ENCODE results near the gene KCNIP4.

The KCNIP4 gene

DNA sequence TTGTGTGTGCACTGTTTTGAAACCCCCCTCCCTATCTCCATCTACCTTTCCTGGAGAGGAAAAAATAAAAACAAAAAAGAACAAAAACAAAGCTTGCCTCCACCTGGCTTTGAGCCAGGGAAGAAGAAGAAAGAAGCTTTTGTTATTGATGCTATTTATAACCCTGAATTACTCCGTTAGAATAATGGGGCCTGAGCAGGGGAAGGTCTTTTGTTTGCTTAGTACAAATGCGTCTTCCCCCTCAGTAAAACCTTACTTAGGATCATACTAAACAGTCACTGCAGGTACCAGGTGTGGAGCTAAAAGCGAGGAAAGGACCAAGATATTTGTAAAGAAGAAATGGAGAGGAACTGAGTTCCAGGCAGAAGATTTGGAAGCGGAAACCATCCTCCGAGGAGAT, 352.1 kb downstream of the KCNIP4 start:
- DNase-seq (ENCODE audit: low read depth in 1 of 2, low spot score in 1 of 2), result no peak

DNA sequence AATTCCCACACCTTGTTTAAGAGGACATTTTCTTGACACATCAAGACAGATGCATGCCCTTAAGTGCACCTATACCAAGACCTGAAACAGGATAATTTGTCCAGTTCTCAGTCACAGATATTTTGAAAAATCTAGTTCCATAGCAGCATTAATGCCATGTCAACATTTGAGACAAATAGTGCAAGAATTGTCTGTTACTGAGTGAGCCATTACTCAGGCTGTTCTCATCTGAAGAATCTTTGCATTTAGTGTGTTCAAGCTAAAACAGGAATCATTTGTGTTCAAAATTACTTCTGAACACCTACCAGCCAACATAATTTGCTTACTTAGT, 354.9 kb downstream of the KCNIP4 start:
- DNase-seq (ENCODE audit: low read depth in 1 of 2, low spot score in 1 of 2), result no peak

DNA sequence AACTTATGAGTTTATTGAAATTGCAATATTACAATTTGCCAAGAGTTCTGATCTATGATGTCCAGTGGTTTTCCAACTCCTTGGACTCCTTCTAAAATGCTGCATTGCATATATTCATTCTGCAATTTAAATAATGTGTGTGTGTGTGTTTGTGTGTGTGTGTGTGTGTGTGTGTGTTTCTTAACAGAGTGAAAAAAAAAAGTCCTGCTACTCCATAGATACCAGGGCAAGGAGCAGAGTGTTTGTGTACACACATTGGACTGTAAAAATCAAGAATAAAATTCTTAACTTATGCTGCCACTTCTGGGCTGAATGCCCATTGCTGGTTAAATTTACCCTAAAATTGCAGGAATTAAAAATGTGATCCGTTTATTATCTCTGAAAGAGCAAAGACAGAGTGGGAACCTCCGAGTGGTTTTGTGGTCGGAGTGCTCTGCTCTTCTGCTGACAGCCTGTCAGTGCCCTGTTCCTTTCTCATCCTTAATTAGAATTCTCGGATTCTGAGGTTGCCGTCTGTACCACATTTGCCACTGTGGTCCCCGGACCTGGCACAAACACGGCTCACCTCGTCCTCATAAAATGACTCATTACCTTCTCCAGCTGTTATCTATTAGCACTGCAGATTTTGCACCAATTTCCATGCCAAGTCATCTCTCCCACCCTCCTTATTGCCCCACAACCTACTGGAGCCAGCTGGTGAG, 355.5 kb downstream of the KCNIP4 start:
- DNase-seq (ENCODE audit: low read depth in 1 of 2, low spot score in 1 of 2), result no peak

DNA sequence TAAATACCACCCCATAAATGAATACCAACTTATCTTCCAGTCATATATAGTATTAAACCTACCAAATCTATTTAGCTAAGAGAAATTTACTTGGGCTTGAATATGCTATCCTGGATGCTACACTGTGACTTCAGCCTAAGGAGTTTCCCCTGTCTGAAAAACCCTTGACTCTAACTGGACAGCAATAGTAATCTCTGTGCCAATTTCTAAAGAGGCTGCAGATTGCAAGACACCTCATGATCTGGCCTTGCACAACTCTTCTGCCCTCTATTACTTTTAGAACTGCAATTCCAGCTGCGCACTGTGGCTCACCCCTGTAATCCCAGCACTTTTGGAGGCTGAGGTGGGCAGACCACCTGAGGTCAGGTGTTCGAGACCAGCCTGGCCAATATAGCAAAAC, 371.5 kb downstream of the KCNIP4 start:
- no peak for DNase-seq (ENCODE audit: low read depth in 1 of 2, low spot score in 1 of 2)

DNA sequence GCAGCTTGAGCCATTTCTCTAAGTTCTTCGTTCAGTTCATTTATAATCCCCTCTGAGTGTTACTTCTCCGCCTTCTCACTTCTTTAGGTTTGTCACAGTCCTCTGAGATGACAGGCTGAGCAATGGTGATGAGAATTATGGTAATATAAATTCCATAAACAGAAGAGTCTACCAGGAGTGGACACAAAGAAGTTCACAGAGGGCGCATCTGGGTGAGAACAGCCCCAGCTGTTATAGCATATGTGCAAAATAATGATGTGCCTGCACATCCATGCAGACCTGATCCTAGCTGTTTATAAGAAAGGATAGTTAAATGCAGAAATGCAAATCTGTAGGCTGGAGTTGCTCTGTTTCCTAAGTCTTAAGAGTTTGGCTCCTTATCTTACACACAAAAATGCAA, 377.5 kb downstream of the KCNIP4 start:
- DNase-seq (ENCODE audit: low read depth in 1 of 2, low spot score in 1 of 2), result no peak

DNA sequence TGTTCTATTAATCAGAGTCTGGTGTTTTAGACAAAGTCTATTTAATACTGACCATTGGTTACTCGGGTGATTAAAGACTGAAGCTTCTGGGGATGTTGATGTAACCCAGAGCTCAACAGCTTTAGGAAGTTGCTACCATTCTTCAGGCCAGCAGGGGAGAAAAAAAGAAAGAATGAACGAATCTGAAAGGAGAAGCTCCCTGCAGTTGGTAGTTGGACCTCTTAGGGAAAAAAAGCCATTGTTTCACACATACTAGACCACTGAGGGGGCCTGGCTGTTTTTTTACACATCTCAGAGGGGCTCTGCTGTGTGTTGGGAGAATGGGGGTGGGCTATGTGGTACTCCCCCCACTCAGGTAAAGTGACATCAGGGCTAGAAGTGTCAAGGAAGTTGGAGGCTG, 378.9 kb downstream of the KCNIP4 start:
- no peak for DNase-seq (ENCODE audit: low read depth in 1 of 2, low spot score in 1 of 2)

DNA sequence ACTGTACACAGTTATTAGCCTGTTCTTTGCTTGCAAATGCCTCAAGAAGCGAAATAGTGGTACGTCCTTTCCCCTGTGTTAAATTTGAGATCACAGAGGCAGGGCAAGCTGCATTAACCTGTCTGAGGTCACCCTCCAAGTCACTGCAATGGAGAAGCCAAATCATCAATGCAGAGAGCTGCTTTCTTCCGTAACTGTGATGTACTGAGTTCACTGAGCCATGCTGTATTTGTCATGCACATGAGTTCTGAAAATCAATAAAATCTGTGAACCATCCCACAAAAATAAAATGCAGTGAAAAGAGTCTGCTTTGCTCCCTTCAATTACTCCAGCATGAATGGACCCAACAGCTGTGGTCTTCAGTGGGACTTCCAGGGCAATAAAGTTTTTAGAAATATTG, 393.5 kb downstream of the KCNIP4 start:
- DNase-seq (ENCODE audit: low read depth in 1 of 2, low spot score in 1 of 2), result no peak

DNA sequence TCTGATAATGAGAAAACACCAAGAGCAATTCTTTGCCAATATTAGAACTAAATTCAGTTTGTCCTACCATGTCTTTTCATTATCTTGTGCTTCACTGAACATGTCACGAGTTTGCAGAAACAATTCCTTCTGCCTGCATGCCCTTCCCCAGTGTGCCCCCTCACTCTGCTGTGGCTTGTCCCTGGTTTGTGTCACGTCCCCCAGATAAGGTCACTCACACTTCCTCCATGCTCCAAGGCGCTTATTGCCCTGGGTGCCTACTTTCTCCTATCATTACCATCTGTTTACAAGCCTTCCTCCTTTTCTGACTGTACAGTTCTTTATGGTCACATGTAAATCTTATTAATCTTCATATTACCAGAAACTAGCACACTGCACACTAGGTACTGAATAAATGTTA, 394.1 kb downstream of the KCNIP4 start:
- no peak for DNase-seq (ENCODE audit: low read depth in 1 of 2, low spot score in 1 of 2)

DNA sequence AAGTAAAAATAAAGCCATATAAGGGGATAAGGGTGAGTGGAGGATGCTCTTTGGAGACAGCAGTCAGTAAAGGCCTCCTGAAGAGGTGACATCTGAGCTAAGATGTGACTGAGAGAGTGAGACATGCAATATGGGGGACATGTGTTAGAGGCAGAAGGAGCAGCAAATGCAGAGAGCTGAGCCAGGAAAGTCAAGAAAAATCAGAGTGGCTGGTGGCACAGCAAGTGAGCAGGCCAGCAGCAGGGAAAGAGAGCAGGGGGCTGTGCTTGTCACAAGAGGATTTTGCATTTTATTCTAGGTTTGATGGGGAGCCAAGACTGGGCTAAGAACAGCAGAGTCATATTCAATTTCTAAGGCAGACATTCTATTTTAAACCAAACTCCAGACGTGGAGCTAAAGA, 394.5 kb downstream of the KCNIP4 start:
- no peak for DNase-seq (ENCODE audit: low read depth in 1 of 2, low spot score in 1 of 2)

DNA sequence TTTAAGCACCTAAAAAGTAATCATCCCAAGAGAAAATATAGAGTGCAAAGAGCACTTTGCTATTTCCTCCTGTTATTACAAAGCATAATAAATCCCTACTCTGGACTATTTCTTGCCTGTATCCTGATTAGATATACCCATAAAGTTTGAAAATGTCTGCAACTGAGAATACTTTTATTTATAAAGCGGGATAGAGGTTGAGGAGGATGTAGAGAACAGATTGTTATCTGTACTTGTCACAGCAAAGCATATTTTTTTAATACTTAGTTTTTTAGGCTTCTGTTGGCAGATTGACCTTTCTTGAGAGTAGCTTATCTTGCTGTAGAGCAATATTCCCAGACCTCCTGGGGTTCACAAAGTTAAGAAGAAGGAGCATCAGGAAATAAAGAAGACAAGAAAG, 396.1 kb downstream of the KCNIP4 start:
- no peak for DNase-seq (ENCODE audit: low read depth in 1 of 2, low spot score in 1 of 2)

DNA sequence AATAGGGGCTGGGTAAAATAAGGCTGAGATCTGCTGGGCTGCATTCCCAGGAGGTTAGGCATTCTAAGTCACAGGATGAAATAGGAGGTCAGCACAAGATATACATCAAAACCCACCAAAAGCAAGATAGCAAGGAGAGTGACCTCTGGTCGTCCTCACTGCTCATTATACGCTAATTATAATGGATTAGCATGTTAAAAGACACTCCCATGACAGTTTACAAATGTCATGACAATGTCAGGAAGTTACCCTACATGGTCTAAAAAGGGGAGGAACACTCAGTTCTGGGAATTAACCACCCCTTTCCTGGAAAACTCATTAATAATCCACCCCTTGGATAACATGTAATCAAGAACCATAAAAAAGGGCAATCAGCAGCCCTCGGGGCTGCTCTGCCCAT, 403.6 kb downstream of the KCNIP4 start:
- DNase-seq (ENCODE audit: low read depth in 1 of 2, low spot score in 1 of 2), result no peak

DNA sequence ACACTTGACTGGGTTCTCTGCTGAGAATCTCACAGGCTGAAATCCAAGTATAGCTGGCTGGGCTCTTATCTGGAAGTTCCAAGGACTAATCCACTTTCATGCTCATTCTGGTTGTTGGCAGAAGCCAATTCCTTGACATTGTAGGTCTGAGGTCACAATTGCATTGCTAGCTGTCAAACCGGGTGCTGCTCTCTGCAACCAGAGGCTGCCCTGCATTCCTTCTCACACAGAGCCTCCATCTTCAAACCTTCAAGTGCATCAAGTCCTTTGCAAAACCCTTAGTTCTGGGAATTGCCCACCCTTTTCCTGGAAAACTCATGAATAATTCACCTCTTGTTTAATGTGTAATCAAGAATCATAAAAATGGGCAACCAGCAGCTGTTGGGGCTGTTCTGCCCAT, 404.2 kb downstream of the KCNIP4 start:
- no peak for DNase-seq (ENCODE audit: low read depth in 1 of 2, low spot score in 1 of 2)

DNA sequence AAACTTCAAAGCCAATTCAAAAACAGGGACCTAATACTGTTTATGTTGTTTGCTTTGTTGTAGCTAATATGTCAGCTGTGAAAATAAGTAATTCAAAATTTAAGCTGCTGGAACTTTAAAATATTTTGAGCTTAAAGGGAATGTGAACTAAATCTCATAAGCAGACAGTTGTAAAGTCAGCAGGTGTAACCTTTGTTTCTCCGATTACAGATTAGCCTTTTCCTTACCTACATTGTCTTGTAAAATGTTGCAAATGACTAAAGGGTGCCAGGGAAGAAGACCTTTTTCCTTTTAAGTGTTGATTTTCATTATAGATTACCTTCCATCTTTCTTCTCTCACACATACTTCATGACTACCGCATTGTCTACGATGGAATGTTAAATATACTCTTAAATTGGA, 405.1 kb downstream of the KCNIP4 start:
- no peak for DNase-seq (ENCODE audit: low read depth in 1 of 2, low spot score in 1 of 2)

DNA sequence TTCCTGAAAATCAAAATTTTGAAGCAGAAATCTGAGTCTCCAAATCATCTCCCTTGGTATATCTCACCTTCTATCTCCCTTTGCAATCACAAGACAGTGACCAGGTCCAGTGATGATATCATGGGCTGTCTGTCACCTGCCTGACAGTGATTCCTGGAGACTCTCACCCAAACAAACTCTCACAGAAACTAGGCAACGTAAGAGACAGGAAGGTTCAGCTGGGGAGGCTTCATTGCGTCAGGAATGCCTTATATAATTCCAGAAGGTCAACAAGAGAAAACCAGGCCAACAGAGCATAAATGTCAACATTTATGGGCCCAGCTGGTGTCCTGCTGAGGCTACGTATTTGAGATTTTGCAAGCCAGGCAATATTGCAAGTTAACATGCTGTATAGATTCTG, 412.7 kb downstream of the KCNIP4 start:
- no peak for DNase-seq (ENCODE audit: low read depth in 1 of 2, low spot score in 1 of 2)

DNA sequence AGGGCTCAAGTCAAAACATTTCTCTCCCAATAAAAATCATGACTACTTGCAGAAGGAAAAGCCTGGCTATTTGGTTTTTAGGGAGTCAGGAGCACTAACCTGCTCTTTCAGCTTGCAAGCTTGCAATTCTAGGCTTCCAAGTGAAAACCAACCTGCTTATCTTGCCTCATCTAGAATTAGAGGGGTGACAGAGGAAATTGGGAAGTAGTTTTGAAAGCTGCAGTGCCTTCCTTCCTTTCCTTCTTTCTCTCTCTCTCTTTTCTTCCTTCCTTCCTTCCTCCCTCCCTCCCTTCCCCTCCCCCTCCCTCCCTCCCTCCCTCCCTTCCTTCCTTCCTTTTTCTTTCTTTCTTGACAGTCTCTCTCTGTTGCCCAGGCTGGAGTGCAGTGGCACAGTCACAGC, 417.5 kb downstream of the KCNIP4 start:
- DNase-seq (ENCODE audit: low read depth in 1 of 2, low spot score in 1 of 2), result no peak

DNA sequence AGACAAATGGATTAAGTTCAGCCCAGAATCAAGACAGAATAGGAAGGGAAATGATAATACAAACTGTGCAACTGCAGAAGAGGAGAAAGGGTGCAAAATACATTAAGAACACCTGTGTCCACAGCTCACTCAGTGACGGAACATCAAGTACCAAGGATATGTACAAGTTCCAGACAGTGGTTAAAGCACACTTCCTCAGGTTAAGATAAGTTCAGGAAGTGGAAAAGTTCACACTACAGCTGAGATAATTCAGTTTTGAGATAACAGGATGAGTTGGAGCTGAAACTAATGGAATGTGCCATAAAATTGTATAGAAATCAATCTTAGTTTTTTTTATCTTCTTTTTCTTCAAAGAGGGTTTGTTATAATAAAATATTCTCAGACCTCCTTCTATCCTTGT, 419.4 kb downstream of the KCNIP4 start:
- no peak for DNase-seq (ENCODE audit: low read depth in 1 of 2, low spot score in 1 of 2)

DNA sequence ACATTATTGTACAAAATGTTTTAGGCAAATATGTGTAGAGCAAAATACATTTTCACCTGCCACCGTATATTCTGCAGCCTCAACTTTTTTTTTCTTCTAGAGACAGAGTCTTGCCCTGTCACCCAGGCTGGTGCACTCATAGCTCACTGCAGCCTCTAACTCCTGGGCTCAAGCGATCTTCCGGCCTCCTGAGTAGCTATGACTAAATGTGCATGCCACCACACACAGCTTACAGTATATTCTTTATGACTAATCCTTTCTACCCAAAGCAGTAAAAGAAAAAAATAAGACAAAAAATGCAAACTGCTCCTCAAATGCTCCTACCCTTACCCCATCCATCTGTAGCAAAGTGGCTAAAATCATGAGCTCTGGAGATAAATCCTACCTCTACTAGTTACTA, 426.3 kb downstream of the KCNIP4 start:
- DNase-seq (ENCODE audit: low read depth in 1 of 2, low spot score in 1 of 2), result no peak

DNA sequence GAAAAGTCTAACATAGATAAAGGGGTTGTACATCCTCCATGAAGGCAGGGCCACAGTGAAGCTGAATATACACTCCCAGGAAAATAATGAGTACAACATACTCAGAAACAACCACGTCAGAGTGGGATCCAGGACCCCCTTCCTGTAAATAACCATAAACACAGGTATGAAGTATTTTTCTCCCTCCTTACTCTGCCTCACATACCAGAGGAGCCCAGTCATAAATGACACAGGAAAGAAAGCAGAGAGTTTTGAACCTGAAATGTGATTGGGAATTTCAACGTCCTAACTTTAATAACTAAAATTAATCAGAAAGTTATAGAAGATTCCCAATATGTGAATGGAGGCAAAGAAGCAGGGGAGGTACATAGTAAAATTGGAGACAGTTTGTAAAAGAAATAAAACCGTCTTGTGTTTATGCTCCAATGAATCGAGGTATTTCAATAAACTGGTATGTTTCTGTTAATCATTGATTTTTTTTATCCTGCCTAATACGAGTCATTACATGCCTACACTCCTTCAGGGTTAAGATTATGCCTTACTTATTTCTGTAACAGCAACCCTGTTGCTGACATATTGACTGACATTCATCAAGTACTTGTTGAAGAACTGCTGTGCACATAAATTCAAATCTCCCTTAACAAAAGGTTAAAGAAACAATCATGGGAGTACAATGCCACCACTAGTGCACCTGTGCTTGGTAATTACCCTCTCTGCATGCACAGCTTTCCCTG, 431.3 kb downstream of the KCNIP4 start:
- DNase-seq (ENCODE audit: low read depth in 1 of 2, low spot score in 1 of 2), result no peak

DNA sequence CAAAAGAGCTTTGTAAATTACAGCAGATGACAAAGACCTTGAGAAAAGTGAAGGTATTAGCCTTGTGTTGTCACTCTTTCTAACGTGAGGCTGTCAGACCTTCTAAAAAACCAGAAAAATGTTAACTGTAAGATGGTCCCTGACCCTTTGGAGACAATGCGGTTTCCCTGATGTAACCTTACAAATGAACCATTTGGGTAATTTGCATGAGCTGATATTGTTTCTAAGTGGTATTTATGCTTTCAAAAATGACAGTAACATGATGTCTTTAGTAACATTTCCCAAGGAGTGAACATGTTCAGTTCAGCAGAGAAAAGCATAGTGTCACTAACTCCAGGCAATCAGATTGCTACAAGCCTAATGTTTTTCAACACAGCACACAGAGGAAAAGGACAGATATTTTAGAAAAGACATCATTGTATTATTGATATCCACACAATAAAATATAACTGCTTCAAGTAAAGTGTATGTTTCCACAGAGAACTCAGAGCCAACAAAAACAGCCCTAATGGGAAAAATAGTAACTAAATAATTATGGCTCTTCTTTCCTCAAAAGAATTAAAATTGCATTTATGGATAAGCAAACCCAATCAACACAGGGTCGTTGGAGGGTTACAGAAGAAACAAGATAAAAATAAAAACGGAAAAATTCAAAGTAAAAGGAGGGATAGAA, 434.4 kb downstream of the KCNIP4 start:
- DNase-seq (ENCODE audit: low read depth in 1 of 2, low spot score in 1 of 2), result no peak

DNA sequence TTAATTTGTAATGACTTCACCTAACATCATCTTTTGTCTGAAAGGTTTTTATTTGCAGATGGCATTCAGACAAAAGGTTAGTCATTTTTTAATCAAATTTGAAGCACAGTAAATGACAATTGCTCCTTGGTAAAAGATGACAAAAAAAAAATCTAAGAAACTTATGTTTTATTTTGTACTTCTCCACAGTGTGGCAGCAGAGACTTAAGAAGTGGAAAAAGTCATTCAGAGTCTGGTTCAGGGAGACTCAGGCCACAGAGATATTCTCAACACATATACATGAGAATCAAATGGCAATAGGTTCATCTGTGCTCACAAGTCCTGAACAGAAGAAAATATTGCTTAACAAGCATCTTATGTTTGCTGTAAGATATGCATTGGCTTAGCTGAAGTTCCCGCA, 436.2 kb downstream of the KCNIP4 start:
- no peak for DNase-seq (ENCODE audit: low read depth in 1 of 2, low spot score in 1 of 2)

DNA sequence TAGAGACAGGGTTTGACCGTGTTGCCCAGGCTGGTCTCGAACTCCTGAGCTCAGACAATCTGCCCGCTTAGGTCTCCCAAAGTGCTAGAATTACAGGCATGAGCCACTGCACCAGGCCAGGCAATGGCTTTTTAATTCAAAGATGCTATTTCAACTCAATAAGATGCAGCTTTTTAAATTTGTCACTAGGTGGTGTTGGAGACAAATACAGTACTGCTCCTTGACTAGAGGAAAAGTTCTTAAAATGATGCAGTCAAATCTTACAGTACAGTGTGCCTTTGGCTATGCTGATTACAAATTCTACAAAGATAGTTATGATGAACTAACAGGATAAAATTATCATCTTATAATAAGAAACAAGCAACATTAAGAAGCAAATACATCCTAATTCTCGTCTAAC, 441.1 kb downstream of the KCNIP4 start:
- no peak for DNase-seq (ENCODE audit: low read depth in 1 of 2, low spot score in 1 of 2)

DNA sequence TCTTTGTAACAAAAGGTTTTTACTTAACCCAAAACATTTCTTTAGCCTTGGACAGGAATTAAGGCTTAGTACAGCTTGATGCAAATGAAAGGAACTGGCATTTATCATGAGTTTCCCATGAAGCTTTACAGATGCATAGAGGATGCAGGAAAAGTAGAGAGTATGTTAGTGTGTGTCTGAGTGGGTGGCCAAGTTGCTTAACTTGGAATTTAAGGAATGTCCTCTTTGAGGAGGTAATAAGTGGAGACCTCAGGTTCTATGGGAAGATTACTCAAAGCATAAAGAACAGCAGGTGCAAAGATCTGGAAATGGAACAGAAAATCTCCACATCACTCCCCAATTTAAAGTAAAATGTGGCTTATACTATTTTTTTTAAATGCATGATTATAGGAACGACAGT, 457.9 kb downstream of the KCNIP4 start:
- DNase-seq (ENCODE audit: low read depth in 1 of 2, low spot score in 1 of 2), result no peak

DNA sequence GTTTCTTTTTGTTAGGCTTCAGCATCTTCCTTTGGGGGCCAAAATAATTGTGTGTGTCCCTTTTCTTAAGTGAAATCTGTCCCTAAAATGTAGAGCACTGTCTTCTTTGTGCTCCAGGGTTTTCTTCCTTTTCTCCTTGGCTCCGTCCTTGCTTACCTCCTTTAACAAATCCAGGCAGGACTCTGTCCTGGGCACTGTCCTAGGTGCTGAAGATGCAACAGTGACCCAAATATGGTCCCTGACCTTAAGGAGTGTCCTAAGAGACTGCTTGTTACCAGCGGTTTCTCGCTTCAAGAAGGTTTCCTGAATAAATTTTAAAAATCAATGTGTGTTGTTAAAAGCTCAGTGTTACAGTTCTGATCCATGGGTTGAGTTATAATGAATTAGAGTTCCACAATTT, 471.8 kb downstream of the KCNIP4 start:
- DNase-seq (ENCODE audit: low read depth in 1 of 2, low spot score in 1 of 2), result no peak
